HEK293 (cell line): ENCODE results near the gene PLEKHA1.

Experiments
- CTCF ChIA-PET: fragments of 350-600 bp; formaldehyde crosslinking; extraction: SDS; loops from one replicate; lab custom pipeline; 2021; ENCODE audit warnings: antibody characterized with exemption; lab: Yijun Ruan, JAX
- POLR2A ChIA-PET: fragments of 300-600 bp; formaldehyde crosslinking; extraction: SDS; loops from one replicate; lab custom pipeline; 2020; ENCODE audit warnings: antibody characterized with exemption, inconsistent platforms; lab: Yijun Ruan, JAX
- H3K27ac ChIP-seq: fragments of 200-500 bp; sonication (Bioruptor generic); 2 replicates; pipeline ENCODE4 v1.5.1; 2014; ENCODE audit warnings: low read depth, low read length, control low read depth, inconsistent platforms; ENCODE audit errors: extremely low read depth
- H3K36me3 ChIP-seq, 2 experiments: fragments of 200-500 bp in 1 of 2; sonication (Bioruptor generic) in 1 of 2; 1 replicate in 1 of 2; 2 replicates in 1 of 2; pipeline ENCODE4 v1.5.1; 2014 to 2017; ENCODE audit warnings: inconsistent platforms in 2 of 2, low read length in 2 of 2; ENCODE audit not compliant: control insufficient read depth in 2 of 2, insufficient read depth in 1 of 2
- H3K4me1 ChIP-seq: fragments of 200-500 bp; sonication (Bioruptor generic); 2 replicates; pipeline ENCODE4 v1.5.1; 2014; ENCODE audit warnings: mild to moderate bottlenecking, low read length, inconsistent platforms; ENCODE audit not compliant: control insufficient read depth, insufficient read depth
- H3K4me3 ChIP-seq: 2 replicates; pipeline ENCODE4 v1.5.1; 2011; ENCODE audit warnings: low read depth, mild to moderate bottlenecking, control low read depth, low read length, moderate library complexity
- H3K9me3 ChIP-seq: fragments of 200-500 bp; sonication (Bioruptor generic); 2 replicates; pipeline ENCODE4 v1.5.1; 2014; ENCODE audit warnings: low read depth, low read length, inconsistent platforms; ENCODE audit not compliant: control insufficient read depth, insufficient read depth
- GLIS2 ChIP-seq: fragments of 450-650 bp; formaldehyde crosslinking; IDR thresholded peaks from 2 replicates; pipeline ENCODE4 v1.5.1; 2016; ENCODE audit warnings: missing biosample characterization, missing genetic modification characterization
- HOXC10 ChIP-seq: sonication (generic); formaldehyde crosslinking; IDR thresholded peaks from 2 replicates; pipeline ENCODE4 v1.8.1; 2023; ENCODE audit warnings: mild to moderate bottlenecking, missing genetic modification reagents
- KLF9 ChIP-seq: fragments of 450-650 bp; formaldehyde crosslinking; IDR thresholded peaks from 2 replicates; pipeline ENCODE4 v1.5.1; 2016; ENCODE audit warnings: missing biosample characterization, missing genetic modification characterization, low read depth
- OVOL3 ChIP-seq: fragments of 450-650 bp; formaldehyde crosslinking; IDR thresholded peaks from 2 replicates; pipeline ENCODE4 v1.5.1; 2016; ENCODE audit warnings: missing biosample characterization, missing genetic modification characterization
- PRDM1 ChIP-seq: fragments of 450-650 bp; formaldehyde crosslinking; IDR thresholded peaks from 2 replicates; pipeline ENCODE4; 2016; ENCODE audit warnings: missing biosample characterization, missing genetic modification characterization
- SETDB1 ChIP-seq: IDR thresholded peaks from one replicate; pipeline ENCODE4 v1.6.1; 2017; ENCODE audit warnings: mild to moderate bottlenecking, low read length, moderate library complexity, mixed read lengths; ENCODE audit not compliant: insufficient read length
- SP3 ChIP-seq: fragments of 450-650 bp; formaldehyde crosslinking; IDR thresholded peaks from 2 replicates; pipeline ENCODE4 v1.5.1; 2016; ENCODE audit warnings: missing biosample characterization, missing genetic modification characterization
- ZNF121 ChIP-seq: fragments of 450-650 bp; formaldehyde crosslinking; IDR thresholded peaks from 2 replicates; pipeline ENCODE4 v1.5.1; 2016; ENCODE audit warnings: missing biosample characterization, missing genetic modification characterization
- ZNF2 ChIP-seq: fragments of 450-650 bp; formaldehyde crosslinking; IDR thresholded peaks from 2 replicates; pipeline ENCODE4 v1.5.1; 2016; ENCODE audit warnings: missing biosample characterization, missing genetic modification characterization
- ZNF23 ChIP-seq: fragments of 450-650 bp; formaldehyde crosslinking; IDR thresholded peaks from 2 replicates; pipeline ENCODE4 v1.5.1; 2016; ENCODE audit warnings: missing biosample characterization, missing genetic modification characterization, borderline replicate concordance
- ZNF274 ChIP-seq, 2 experiments: fragments of 200-500 bp in 1 of 2; fragments of 450-650 bp in 1 of 2; sonication (Bioruptor generic) in 1 of 2; formaldehyde crosslinking in 1 of 2; IDR thresholded peaks; 2 replicates each; pipeline versions ENCODE4 v1.5.1 to v1.6.1; 2014 to 2016; ENCODE audit warnings: borderline replicate concordance in 1 of 2, inconsistent platforms in 1 of 2, low read length in 1 of 2, missing biosample characterization in 1 of 2, missing genetic modification characterization in 1 of 2
- ZNF37A ChIP-seq: fragments of 450-650 bp; IDR thresholded peaks from 2 replicates; pipeline ENCODE4 v1.5.1; 2018; ENCODE audit warnings: missing biosample characterization, missing genetic modification characterization
- ZNF530 ChIP-seq: fragments of 450-650 bp; formaldehyde crosslinking; IDR thresholded peaks from 2 replicates; pipeline ENCODE4 v1.5.1; 2016; ENCODE audit warnings: low read depth, missing biosample characterization, missing genetic modification characterization
- ZNF549 ChIP-seq: fragments of 450-650 bp; IDR thresholded peaks from 2 replicates; pipeline ENCODE4 v1.5.1; 2018; ENCODE audit warnings: missing biosample characterization, missing genetic modification characterization, mild to moderate bottlenecking, inconsistent platforms, moderate library complexity
- ZNF558 ChIP-seq: fragments of 450-650 bp; formaldehyde crosslinking; IDR thresholded peaks from 2 replicates; pipeline ENCODE4 v1.5.1; 2016; ENCODE audit warnings: missing biosample characterization, missing genetic modification characterization
- ZNF792 ChIP-seq: fragments of 450-650 bp; formaldehyde crosslinking; IDR thresholded peaks from 2 replicates; pipeline ENCODE4 v1.5.1; 2016; ENCODE audit warnings: missing biosample characterization, missing genetic modification characterization
- ZSCAN23 ChIP-seq: fragments of 450-650 bp; formaldehyde crosslinking; IDR thresholded peaks from 2 replicates; pipeline ENCODE4 v1.5.1; 2016; ENCODE audit warnings: missing biosample characterization, missing genetic modification characterization
- TF ChIP-seq, protein P1 (sequence below): fragments of 450-650 bp; formaldehyde crosslinking; IDR thresholded peaks from 2 replicates; pipeline ENCODE4 v1.5.1; 2016; ENCODE audit warnings: missing biosample characterization, missing genetic modification characterization
- TF ChIP-seq, protein P2 (sequence below): fragments of 450-650 bp; formaldehyde crosslinking; IDR thresholded peaks from 2 replicates; pipeline ENCODE4 v1.5.1; 2016; ENCODE audit warnings: missing biosample characterization, missing genetic modification characterization, borderline replicate concordance
- TF ChIP-seq, protein P3 (sequence below): fragments of 450-650 bp; formaldehyde crosslinking; IDR thresholded peaks from 2 replicates; pipeline ENCODE4 v1.5.1; 2016; ENCODE audit warnings: missing biosample characterization, missing genetic modification characterization
- TF ChIP-seq, protein P4 (sequence below): fragments of 450-650 bp; IDR thresholded peaks from 2 replicates; pipeline ENCODE4 v1.5.1; 2018; ENCODE audit warnings: missing biosample characterization, mild to moderate bottlenecking, missing genetic modification characterization

Gene PLEKHA1

DNA sequence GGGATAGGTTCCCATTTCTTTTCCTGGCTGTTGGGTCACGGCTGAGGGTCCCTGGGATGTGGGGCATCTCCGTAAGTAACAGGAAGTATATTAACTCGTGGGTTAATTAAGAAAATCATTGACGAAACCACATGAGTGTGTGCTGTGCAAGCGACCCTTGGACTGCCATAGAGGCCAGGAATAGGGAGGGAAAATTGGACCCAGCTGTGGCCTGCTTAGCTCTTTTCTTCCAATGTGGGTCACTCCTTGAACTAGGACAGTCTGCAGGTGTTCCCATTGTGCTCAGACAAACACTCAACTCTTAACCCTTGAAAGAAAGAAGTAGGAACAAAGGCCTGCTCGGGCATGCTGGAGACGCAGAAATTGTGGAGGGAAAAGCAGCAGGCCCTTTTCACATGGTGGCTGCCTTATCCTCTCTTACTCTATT lies 25.6 kb upstream of the PLEKHA1 start (continued):
- TF ChIP-seq, protein P1, sequence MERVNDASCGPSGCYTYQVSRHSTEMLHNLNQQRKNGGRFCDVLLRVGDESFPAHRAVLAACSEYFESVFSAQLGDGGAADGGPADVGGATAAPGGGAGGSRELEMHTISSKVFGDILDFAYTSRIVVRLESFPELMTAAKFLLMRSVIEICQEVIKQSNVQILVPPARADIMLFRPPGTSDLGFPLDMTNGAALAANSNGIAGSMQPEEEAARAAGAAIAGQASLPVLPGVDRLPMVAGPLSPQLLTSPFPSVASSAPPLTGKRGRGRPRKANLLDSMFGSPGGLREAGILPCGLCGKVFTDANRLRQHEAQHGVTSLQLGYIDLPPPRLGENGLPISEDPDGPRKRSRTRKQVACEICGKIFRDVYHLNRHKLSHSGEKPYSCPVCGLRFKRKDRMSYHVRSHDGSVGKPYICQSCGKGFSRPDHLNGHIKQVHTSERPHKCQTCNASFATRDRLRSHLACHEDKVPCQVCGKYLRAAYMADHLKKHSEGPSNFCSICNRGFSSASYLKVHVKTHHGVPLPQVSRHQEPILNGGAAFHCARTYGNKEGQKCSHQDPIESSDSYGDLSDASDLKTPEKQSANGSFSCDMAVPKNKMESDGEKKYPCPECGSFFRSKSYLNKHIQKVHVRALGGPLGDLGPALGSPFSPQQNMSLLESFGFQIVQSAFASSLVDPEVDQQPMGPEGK (tag by site-specific recombination): no peak
- TF ChIP-seq, protein P2, sequence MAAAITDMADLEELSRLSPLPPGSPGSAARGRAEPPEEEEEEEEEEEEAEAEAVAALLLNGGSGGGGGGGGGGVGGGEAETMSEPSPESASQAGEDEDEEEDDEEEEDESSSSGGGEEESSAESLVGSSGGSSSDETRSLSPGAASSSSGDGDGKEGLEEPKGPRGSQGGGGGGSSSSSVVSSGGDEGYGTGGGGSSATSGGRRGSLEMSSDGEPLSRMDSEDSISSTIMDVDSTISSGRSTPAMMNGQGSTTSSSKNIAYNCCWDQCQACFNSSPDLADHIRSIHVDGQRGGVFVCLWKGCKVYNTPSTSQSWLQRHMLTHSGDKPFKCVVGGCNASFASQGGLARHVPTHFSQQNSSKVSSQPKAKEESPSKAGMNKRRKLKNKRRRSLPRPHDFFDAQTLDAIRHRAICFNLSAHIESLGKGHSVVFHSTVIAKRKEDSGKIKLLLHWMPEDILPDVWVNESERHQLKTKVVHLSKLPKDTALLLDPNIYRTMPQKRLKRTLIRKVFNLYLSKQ (tag by site-specific recombination): no peak
- TF ChIP-seq ZNF792: no peak
- TF ChIP-seq, protein P3, sequence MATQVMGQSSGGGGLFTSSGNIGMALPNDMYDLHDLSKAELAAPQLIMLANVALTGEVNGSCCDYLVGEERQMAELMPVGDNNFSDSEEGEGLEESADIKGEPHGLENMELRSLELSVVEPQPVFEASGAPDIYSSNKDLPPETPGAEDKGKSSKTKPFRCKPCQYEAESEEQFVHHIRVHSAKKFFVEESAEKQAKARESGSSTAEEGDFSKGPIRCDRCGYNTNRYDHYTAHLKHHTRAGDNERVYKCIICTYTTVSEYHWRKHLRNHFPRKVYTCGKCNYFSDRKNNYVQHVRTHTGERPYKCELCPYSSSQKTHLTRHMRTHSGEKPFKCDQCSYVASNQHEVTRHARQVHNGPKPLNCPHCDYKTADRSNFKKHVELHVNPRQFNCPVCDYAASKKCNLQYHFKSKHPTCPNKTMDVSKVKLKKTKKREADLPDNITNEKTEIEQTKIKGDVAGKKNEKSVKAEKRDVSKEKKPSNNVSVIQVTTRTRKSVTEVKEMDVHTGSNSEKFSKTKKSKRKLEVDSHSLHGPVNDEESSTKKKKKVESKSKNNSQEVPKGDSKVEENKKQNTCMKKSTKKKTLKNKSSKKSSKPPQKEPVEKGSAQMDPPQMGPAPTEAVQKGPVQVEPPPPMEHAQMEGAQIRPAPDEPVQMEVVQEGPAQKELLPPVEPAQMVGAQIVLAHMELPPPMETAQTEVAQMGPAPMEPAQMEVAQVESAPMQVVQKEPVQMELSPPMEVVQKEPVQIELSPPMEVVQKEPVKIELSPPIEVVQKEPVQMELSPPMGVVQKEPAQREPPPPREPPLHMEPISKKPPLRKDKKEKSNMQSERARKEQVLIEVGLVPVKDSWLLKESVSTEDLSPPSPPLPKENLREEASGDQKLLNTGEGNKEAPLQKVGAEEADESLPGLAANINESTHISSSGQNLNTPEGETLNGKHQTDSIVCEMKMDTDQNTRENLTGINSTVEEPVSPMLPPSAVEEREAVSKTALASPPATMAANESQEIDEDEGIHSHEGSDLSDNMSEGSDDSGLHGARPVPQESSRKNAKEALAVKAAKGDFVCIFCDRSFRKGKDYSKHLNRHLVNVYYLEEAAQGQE (tag by site-specific recombination): no peak
- no peak for TF ChIP-seq SP3
- no peak for TF ChIP-seq GLIS2 (tag by site-specific recombination)
- TF ChIP-seq PRDM1: no peak
- TF ChIP-seq ZNF121 (tag by site-specific recombination): no peak
- TF ChIP-seq KLF9: no peak
- no peak for TF ChIP-seq SETDB1
- TF ChIP-seq OVOL3 (tag by site-specific recombination): no peak

DNA sequence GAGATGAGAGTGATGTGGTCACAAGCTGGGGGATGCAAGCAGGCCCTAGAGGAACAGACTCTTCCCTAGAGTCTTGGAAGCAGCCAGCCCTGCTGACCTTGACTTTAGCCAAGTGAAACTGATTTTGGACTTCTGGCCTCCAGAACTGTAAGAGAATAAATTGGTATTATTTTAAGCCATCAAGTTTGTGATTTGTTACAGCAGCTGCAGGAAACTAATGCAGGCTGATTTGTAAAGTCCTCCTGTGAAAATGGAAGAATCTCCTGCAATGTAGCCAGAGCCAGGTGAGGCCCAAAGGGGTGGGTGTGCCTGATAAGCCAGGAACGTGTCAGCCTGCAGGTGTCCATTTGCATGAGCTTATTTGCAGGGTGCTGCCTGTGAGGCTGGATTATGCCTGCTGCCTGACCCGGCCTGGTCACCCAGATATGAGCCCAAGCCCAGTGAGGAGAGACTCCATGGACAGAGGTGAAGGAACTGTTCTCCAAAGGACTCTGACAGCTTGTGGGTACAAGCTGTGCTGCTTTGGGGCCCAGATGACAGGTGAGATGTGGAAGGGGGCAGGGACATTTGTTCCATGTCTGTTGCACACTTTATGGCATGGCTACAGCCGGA lies 24.6 kb upstream of the PLEKHA1 start:
- Histone ChIP-seq H3K27ac (no peak overlapping the region), H3K9me3 (no peaks in the 10 kb centered on the region), H3K36me3 (no peaks in the 10 kb centered on the region), H3K4me3 (no peak overlapping the region), H3K4me1 (no peaks in the 10 kb centered on the region)
- no peak for TF ChIP-seq ZNF274 (IDR thresholded peaks at IDR 0.05; ENCODE audit: low read length)
- TF ChIP-seq ZNF274 (tag by site-specific recombination; IDR thresholded peaks at IDR 0.05; ENCODE audit: borderline replicate concordance): no peak
- TF ChIP-seq ZNF2 (tag by site-specific recombination): no peak
- TF ChIP-seq ZNF37A (tag by site-specific recombination): no peak
- TF ChIP-seq HOXC10 (CRISPR knock-in tag): no peak
- no peak for TF ChIP-seq ZNF530 (tag by site-specific recombination)
- no peak for TF ChIP-seq ZSCAN23 (tag by site-specific recombination)
- TF ChIP-seq ZNF23 (tag by site-specific recombination): no peak
- TF ChIP-seq, protein P4, sequence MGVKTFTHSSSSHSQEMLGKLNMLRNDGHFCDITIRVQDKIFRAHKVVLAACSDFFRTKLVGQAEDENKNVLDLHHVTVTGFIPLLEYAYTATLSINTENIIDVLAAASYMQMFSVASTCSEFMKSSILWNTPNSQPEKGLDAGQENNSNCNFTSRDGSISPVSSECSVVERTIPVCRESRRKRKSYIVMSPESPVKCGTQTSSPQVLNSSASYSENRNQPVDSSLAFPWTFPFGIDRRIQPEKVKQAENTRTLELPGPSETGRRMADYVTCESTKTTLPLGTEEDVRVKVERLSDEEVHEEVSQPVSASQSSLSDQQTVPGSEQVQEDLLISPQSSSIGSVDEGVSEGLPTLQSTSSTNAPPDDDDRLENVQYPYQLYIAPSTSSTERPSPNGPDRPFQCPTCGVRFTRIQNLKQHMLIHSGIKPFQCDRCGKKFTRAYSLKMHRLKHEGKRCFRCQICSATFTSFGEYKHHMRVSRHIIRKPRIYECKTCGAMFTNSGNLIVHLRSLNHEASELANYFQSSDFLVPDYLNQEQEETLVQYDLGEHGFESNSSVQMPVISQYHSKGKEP: no peak
- no peak for TF ChIP-seq ZNF558 (tag by site-specific recombination)
- no peak for TF ChIP-seq GLIS2 (tag by site-specific recombination)
- TF ChIP-seq ZNF549 (tag by site-specific recombination): no peak
- ChIA-PET POLR2A (interaction anchor here (0.6 kb wide), 1 partner anchor 19 kb away, joined by 4 read pairs; no protein-coding TSS in a partner anchor), CTCF (interaction anchor here (1.2 kb wide), 1 partner anchor 9 kb away, joined by 3 read pairs; no protein-coding TSS in a partner anchor)
